Memory B cell (primary cell): ENCODE data around the gene ILKAP.
"Not testable (repeated sequence)": the region's sequence is repeated elsewhere in the genome, so short reads cannot be mapped to it uniquely, and the experiment has no call there.

Experiments
- ATAC-seq: fragments of 150-1000 bp; cut with Tn5 transposase; 2 replicates; pipeline ENCODE4 v1.10.0; 2021; ENCODE audit warnings: low read depth, mild to moderate bottlenecking, moderate library complexity
- DNase-seq, 2 donors: peaks; one replicate each; pipeline ENCODE4 v3.0.0; 2022; ENCODE audit warnings: low spot score in 2 of 2
- H3K27ac Mint-ChIP-seq: one replicate; pipeline ENCODE4 v1.8.0; 2022; ENCODE audit warnings: mild to moderate bottlenecking, moderate library complexity, mixed read lengths
- H3K27me3 Mint-ChIP-seq: one replicate; pipeline ENCODE4 v1.8.0; 2022; ENCODE audit warnings: mixed read lengths
- H3K36me3 Mint-ChIP-seq: one replicate; pipeline ENCODE4 v1.8.0; 2022; ENCODE audit warnings: mild to moderate bottlenecking, mixed read lengths
- H3K4me1 Mint-ChIP-seq: one replicate; pipeline ENCODE4 v1.8.0; 2022; ENCODE audit warnings: mixed read lengths
- H3K4me3 Mint-ChIP-seq: one replicate; pipeline ENCODE4 v1.8.0; 2022; ENCODE audit warnings: mild to moderate bottlenecking, moderate library complexity, mixed read lengths
- H3K9me3 Mint-ChIP-seq: one replicate; pipeline ENCODE4 v1.8.0; 2022; ENCODE audit warnings: mixed read lengths

ILKAP gene

DNA sequence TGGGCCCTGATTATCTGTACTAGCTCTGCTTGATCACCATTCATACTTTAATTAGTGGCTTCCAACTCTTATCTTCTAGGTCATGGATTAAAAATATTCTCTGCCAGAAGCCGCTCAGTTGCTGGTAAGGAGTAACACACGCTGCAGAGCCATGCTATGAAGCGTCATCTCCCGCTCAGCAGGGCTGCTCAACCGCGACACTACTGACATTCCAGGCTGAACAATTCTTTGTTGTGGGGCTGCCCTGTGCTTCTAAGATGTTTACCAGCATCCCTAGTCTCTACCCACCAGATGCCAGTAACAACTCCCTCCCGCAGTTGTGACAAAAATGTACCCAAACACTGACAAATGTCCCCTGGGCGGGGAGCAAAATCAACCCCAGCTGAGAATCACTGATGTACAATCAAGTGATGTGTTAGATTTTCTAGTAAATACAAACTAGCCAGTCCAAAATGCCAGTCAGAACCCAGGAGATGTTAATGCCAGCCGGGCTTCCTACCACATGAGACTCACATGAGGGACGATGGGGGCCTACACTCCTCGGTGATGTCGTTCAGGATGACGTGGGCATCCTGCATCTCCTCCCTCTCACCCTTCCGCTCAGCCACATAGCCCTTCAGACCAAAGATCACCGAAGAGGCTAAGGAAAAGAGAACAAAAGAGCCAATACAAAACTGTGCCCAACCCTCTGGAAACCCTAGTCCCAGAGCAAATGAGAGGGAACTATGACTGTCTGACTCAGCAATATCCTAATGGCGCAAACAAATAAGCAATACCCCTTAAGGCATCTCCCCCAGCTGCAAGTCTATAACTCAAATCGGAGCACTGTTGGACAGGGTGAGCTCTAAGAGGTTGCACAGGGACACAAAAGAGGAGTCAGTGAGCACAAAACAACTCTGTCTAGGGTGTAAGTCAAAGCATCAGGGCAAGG, 15.6 kb downstream of the ILKAP start:
- peaks cover 34% of the 10 kb centered on the region for H3K36me3 Mint-ChIP-seq
- peak overlapping the region; percentile 28 for H3K27ac Mint-ChIP-seq

DNA sequence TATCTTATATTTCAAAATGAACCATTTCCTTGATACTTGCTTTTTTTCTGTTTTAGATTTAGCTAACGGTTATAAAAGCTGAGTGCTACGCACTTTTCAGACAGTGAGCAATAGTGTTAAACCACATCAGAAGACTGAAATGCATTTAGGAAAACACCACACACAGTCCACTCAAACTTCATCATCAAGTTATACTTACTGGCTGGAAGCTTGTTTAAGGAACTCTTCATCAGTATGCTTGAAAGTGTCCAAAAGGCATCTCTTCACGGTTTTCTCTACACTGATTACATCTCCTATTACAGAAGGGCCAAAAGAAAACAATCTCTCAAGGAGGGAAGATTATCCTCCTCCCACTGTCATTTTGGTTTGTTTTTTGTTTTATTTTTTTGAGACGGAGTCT, 19.7 kb downstream of the ILKAP start:
- H3K27ac Mint-ChIP-seq = no peak overlapping the region
- no peak overlapping the region for H3K4me3 Mint-ChIP-seq
- H3K4me1 Mint-ChIP-seq = no peaks in the 10 kb centered on the region
- H3K36me3 Mint-ChIP-seq = peaks cover 48% of the 10 kb centered on the region
- no peaks in the 10 kb centered on the region for H3K9me3 Mint-ChIP-seq
- no peak for ATAC-seq
- DNase-seq = no peak
- H3K27me3 Mint-ChIP-seq = no peaks in the 10 kb centered on the region

More for the DNA sequence above, 15.6 kb downstream of the ILKAP start:
- Mint-ChIP-seq H3K4me1 (no peaks in the 10 kb centered on the region), H3K27me3 (no peaks in the 10 kb centered on the region), H3K9me3 (no peaks in the 10 kb centered on the region), H3K4me3 (no peak overlapping the region)
- DNase-seq (no peak), ATAC-seq (no peak)

DNA sequence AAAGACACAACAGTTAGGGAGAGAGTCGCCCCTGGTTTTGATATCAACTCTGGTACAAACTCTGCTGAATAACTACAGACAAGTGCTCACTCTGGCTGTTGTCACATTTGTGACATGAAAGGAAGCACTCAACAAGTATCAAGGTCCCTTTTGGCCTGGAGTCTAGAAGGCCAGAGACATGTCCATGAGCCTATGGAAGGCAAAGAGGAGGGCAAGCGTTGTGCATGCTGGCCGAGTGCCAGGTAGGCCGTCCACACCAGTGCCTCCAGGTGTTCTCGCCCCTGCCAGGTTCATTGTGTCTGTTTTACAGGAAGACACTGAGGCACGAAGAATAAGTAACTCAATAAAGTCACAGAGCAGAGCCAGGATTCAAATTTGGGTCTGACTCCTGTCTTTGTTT, 21.1 kb downstream of the ILKAP start:
- H3K4me3 Mint-ChIP-seq = no peak overlapping the region
- H3K36me3 Mint-ChIP-seq = peaks cover 44% of the 10 kb centered on the region
- no peaks in the 10 kb centered on the region for H3K4me1 Mint-ChIP-seq

DNA sequence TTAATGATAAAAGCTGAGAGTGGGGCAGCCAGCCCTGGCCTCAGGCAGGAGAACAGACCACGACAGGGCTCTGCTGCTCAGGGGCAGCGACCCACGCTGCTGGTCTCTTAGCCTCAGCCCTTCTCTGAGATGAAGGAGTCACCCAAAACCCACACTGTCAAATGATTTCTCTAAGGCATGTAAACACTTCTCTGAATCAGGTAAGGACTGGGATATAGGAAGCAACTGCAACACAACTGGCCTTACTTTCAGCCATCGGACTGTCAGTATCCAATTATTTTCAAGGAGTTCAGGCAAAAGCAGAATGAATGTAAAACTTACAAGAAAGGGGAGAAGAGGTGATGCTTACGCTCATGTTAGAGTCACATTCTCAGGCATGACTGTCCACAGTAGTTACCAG, 22.9 kb downstream of the ILKAP start:
- no peak for ATAC-seq
- Mint-ChIP-seq H3K4me3 (no peak overlapping the region), H3K4me1 (no peaks in the 10 kb centered on the region), H3K36me3 (peaks cover 52% of the 10 kb centered on the region), H3K27me3 (no peaks in the 10 kb centered on the region), H3K27ac (no peak overlapping the region), H3K9me3 (no peaks in the 10 kb centered on the region)
- DNase-seq = no peak

More for the DNA sequence above, 21.1 kb downstream of the ILKAP start:
- H3K9me3 Mint-ChIP-seq = no peaks in the 10 kb centered on the region
- ATAC-seq (no peak), DNase-seq (no peak)
- no peak overlapping the region for H3K27ac Mint-ChIP-seq
- H3K27me3 Mint-ChIP-seq = no peaks in the 10 kb centered on the region

DNA sequence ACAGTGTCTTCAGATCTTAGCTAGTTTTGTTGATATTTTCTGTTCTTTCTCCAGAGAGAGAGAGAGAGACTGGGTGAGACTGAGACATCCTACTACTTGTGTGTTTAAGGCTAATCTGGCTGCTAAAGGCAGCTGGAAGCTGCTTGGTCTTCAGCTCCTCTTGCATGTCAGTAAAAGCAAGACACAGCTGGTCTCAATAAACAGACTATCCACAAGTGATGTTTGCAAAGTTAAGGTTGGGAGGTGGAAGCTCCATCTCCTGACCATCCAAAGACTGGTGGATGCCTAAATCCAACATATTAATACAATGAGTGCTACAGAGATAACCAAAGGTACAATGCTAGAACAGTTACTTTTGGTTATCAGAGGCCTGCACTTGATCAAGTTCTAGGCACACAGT, 26.9 kb downstream of the ILKAP start:
- H3K27me3 Mint-ChIP-seq = no peaks in the 10 kb centered on the region
- no peak overlapping the region for H3K27ac Mint-ChIP-seq
- no peaks in the 10 kb centered on the region for H3K9me3 Mint-ChIP-seq
- ATAC-seq (no peak), DNase-seq (no peak)
- no peaks in the 10 kb centered on the region for H3K4me1 Mint-ChIP-seq
- H3K36me3 Mint-ChIP-seq = peaks cover 50% of the 10 kb centered on the region
- H3K4me3 Mint-ChIP-seq = no peak overlapping the region

DNA sequence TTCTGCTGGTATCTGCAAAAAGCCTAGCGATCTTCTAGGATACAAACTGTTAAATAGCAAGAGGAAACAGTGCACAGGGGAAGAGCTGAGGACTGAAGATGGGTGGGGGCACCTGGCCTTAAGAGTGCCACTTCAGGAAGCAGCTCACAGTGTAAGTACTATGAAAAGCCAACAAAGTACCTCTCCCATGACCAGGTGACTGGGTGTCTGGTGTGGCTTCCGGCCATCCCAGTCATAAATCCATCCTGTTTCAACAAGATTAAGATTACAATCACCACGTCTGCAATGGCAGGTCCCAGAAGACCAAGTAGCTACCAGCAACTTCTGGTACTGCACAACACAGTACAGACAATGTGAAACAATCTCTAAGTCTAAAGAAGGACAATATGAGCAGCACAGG, 28.8 kb downstream of the ILKAP start:
- Mint-ChIP-seq H3K27ac (no peak overlapping the region), H3K9me3 (no peaks in the 10 kb centered on the region), H3K36me3 (peaks cover 53% of the 10 kb centered on the region), H3K27me3 (no peaks in the 10 kb centered on the region), H3K4me3 (no peak overlapping the region), H3K4me1 (no peaks in the 10 kb centered on the region)
- ATAC-seq = no peak
- DNase-seq = no peak

DNA sequence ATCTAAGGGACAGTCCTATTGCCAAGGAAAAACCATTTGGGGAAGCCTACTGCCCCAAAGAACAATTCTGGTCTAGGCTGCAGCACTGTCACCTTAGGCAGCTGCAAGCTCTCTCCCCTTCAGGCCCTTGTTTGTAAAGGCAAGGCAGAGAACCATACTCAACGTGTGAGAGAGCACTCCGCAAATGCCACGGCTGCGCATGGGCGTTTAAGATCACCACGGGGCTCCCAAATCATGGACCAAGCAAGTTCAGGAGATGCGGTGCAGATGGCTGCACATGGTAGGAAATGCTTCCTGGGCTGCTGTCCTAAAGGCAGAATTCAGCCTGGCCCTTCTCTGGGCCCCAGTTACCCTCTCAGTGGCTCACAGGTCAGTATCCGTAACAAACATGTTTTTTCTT, 29.2 kb downstream of the ILKAP start:
- Mint-ChIP-seq H3K27ac (no peak overlapping the region), H3K4me1 (no peaks in the 10 kb centered on the region), H3K9me3 (no peaks in the 10 kb centered on the region), H3K36me3 (peaks cover 50% of the 10 kb centered on the region), H3K4me3 (no peak overlapping the region), H3K27me3 (no peaks in the 10 kb centered on the region)
- ATAC-seq = no peak
- DNase-seq = no peak

DNA sequence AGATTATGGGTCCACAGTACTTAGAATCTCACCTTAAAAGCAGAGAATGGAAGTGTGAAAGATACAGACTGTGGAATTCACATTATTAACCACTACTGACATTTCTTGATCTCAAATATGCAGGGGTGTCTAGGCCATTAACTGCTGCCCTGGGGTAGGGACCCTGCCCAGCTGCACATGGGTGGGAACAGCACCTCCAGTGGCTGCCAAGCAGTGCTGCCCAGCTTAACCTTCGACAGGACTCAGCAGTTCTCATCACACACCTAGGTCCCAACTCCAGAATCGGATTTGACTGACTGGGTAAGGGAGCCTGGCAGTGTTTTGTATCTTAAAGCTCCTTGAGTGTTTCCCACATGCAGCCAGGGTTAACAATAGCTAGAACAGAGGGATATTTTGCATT, 29.8 kb downstream of the ILKAP start:
- H3K36me3 Mint-ChIP-seq = peaks cover 45% of the 10 kb centered on the region
- no peak overlapping the region for H3K27ac Mint-ChIP-seq

DNA sequence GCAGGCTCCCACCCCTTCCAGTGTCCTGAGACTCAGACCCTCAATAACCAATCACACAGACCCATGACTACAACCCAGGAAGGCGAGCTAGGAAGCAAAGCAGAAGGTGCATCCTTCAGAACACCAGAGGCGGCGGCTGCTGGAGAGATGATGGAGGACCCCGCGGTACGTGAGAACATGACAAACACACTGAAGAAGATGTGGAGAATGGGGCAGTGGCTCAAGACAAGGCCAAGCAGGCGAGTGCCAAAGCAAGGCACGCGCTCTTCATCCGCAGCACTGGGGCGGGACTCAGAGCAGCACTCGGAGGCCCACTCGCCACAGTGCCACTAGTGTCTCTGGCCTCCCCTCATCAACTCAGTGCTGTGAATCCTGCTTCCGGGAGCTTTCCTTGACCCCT, 31.1 kb downstream of the ILKAP start:
- H3K27ac Mint-ChIP-seq = no peak overlapping the region
- peaks cover 44% of the 10 kb centered on the region for H3K36me3 Mint-ChIP-seq
- H3K4me3 Mint-ChIP-seq = no peak overlapping the region
- no peak for DNase-seq
- H3K27me3 Mint-ChIP-seq = no peaks in the 10 kb centered on the region
- ATAC-seq = no peak
- H3K9me3 Mint-ChIP-seq = no peaks in the 10 kb centered on the region
- no peaks in the 10 kb centered on the region for H3K4me1 Mint-ChIP-seq

More for the DNA sequence above, 29.8 kb downstream of the ILKAP start:
- no peak overlapping the region for H3K4me3 Mint-ChIP-seq
- no peaks in the 10 kb centered on the region for H3K9me3 Mint-ChIP-seq
- ATAC-seq (no peak), DNase-seq (no peak)
- H3K4me1 Mint-ChIP-seq = no peaks in the 10 kb centered on the region
- no peaks in the 10 kb centered on the region for H3K27me3 Mint-ChIP-seq

DNA sequence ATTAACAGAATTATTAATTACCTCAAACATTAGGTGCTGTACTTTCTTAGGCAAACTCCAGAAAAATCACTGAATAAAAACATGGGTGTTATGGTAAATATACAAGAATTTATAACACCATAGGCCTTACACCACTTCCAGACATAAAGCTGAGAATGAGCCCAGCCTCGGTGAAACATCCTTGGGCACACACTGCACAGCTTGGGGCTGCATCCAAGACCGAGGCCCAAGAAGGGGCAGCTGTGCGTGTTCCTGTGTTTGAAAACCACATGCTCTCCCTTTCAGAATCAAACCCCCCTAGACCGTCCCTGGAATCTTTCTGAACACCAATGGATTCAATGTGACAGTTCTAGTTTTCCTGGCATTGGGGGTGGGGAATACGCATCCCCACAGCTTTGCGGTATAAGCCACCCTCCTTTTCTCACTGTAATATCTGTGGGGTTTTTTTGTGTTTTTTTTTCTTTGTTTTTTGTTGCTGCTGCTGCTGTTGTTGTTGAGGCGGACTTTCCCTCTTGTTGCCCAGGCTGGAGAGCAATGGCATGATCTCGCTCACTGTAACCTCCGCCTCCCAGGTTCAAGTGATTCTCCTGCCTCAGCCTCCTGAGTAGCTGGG, 31.8 kb downstream of the ILKAP start:
- no peak overlapping the region for H3K4me3 Mint-ChIP-seq
- peaks cover 38% of the 10 kb centered on the region for H3K36me3 Mint-ChIP-seq
- no peak for DNase-seq
- H3K27ac Mint-ChIP-seq = no peak overlapping the region
- ATAC-seq = no peak
- H3K4me1 Mint-ChIP-seq = no peaks in the 10 kb centered on the region
- H3K9me3 Mint-ChIP-seq = no peaks in the 10 kb centered on the region
- no peaks in the 10 kb centered on the region for H3K27me3 Mint-ChIP-seq

DNA sequence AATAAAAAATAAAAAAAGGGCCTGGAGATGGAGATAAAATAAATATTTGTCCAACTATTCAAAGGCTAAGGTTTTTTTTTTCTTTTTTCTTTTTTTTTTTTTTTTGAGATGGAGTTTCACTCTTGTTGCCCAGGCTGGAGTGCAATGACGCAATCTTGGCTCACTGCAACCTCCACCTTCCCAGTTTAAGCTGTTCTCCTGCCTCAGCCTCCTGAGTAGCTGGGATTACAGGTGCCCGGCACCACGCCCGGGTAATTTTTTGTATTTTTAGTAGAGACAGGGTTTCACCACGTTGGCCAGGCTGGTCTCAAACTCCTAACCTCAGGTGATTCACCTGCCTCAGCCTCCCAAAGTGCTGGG, 32.4 kb downstream of the ILKAP start:
- ATAC-seq, H3K27me3 Mint-ChIP-seq, DNase-seq, H3K27ac Mint-ChIP-seq, H3K4me1 Mint-ChIP-seq, H3K4me3 Mint-ChIP-seq, H3K9me3 Mint-ChIP-seq: not testable (repeated sequence)
- H3K36me3 Mint-ChIP-seq = peaks cover 32% of the 10 kb centered on the region

DNA sequence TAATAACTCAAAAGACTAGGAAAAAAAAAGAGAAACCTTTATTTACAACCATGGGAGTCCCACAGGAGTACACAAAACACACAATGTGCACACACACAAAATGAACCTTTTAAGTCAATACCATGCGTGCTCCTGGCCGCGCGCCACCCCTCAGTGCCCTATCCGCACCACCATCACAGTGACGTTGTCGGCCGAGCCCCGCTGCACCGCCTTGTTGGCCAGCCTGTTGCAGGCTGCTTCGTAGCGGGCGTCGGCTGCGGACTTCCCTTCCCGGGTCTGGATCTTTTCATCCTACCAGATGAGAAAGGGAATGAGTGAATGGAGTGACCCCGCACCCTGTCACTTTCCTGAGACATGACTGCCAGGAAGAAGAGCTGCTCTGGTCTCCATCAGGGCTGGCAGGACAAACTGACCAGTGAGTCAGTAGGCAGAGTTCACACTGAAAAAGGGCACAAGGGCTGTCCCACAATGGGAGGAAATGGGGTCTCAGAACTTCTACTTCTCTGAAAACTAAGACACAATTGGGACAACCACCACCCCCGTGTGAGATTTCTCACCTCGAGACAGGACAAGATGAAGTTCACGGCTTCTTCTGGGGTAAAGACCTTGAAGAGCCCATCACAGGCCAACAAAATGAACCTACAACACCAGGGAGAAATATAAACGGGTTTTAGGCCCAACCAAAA, 33.0 kb downstream of the ILKAP start:
- H3K4me3 Mint-ChIP-seq = no peak overlapping the region
- no peak for ATAC-seq
- no peaks in the 10 kb centered on the region for H3K27me3 Mint-ChIP-seq
- no peak for DNase-seq
- H3K9me3 Mint-ChIP-seq = no peaks in the 10 kb centered on the region
- H3K4me1 Mint-ChIP-seq = no peaks in the 10 kb centered on the region
- H3K36me3 Mint-ChIP-seq = peaks cover 32% of the 10 kb centered on the region
- H3K27ac Mint-ChIP-seq = no peak overlapping the region

DNA sequence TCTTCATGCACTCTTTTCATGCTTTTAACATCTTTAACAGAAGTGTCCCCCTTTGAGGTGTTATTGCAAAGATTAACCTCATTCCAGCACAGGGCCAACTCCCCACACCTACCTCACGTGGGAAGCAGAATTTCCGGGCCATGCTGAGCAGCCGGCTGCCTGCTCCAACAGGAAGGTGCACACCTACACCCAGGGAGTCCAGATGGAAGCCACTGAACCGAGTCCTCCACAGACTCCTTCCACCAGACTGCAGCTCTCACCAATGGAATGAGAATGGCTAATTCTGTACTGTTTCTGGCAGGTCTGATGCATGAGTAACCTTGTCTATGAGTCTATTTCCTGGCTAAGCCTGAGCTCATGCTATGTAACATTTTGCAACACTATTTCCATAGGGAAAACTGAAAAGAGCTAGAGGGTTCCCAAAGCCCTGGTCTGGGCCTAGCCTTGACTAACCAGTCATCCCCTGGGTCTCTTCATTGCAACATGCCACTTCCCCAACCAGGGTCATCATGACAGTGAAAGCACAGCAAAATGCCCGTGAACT, 33.7 kb downstream of the ILKAP start:
- H3K27me3 Mint-ChIP-seq = peaks cover 6% of the 10 kb centered on the region
- H3K9me3 Mint-ChIP-seq = no peaks in the 10 kb centered on the region
- no peak overlapping the region for H3K27ac Mint-ChIP-seq
- H3K4me1 Mint-ChIP-seq = no peaks in the 10 kb centered on the region
- no peak for ATAC-seq
- H3K36me3 Mint-ChIP-seq = peaks cover 32% of the 10 kb centered on the region
- H3K4me3 Mint-ChIP-seq = no peak overlapping the region
- DNase-seq = no peak

DNA sequence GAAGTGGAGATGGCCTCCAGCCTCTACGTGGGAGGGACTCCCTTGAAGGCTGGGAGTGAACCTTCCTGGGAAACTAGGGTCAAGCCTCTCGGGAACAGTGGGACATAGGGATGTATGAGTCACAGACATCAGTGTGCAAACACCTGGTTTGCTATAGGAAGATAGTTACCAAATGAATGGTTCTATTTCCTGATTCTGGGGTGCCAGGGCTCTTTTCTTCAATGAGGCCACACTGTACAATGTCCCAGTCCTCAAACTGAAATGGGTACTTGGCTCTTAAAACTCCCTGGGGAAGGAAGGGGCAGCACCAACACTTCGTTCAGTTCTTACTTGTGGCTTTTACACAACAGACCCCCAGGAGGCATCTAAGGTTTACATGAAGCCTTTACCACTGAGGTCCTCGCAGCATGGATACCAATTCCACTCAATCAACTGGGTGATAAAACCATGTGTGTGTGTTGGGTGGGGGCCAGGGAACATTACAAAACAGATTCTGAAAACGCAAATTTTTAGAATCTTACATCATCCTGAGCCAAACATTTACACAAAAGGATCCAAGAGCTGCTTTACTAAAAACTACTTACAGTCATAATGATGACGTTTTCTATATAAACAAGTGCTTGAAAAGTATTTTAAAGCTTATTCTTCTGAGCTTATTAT, 34.3 kb downstream of the ILKAP start:
- Mint-ChIP-seq H3K9me3 (no peaks in the 10 kb centered on the region), H3K36me3 (peaks cover 32% of the 10 kb centered on the region)
- ATAC-seq = no peak

More for the DNA sequence above, 34.3 kb downstream of the ILKAP start:
- Mint-ChIP-seq H3K27ac (no peak overlapping the region), H3K4me3 (no peak overlapping the region), H3K4me1 (peaks cover 3% of the 10 kb centered on the region), H3K27me3 (peaks cover 7% of the 10 kb centered on the region)
- no peak for DNase-seq
